A549 (cell line): ENCODE measurements around the gene RNF44. TPM values are rescaled to one million over a fixed set of nuclear protein-coding genes. Genes with fewer than 3 reads are reported as not detected.
A peak's percentile ranks its signal among the peaks of the same experiment; 100 is the strongest.

Experiments used
- ATAC-seq, 2 experiments: fragments of 200-7000 bp in 1 of 2; fragments of >200 bp in 1 of 2; cut with Nextera tagmentation in 1 of 2; cut with Tn5 transposase in 1 of 2; 3 replicates each; pipeline versions ENCODE4 v1.8.0 to v1.9.1; 2018 to 2020; ENCODE audit warnings: mild to moderate bottlenecking in 1 of 2, moderate library complexity in 1 of 2
- CTCF ChIA-PET: fragments of 300-600 bp; sonication (Branson Sonifier 250); formaldehyde crosslinking; extraction: SDS; loops from one replicate; lab custom pipeline; 2021; ENCODE audit warnings: antibody characterized with exemption, inconsistent platforms; lab: Yijun Ruan, JAX
- POLR2A ChIA-PET: fragments of 350-600 bp; formaldehyde crosslinking; extraction: SDS; loops from one replicate; lab custom pipeline; 2021; ENCODE audit warnings: antibody characterized with exemption, inconsistent platforms; lab: Yijun Ruan, JAX
- DNase-seq, 2 experiments: peaks; one replicate each; pipeline versions ENCODE4 v3.0.0 to v3.0.0-alpha.2; 2011 to 2016; ENCODE audit warnings: low read depth in 1 of 2, low spot score in 1 of 2
- FAIRE-seq: peaks from 2 replicates; lab custom pipeline; 2011; peaks lifted over from hg19 to GRCh38; lab: Jason Lieb, UNC
- H3K27ac ChIP-seq, 2 experiments: fragments of >200 bp; sonication (Bioruptor Twin); formaldehyde crosslinking; 3 replicates each; pipeline ENCODE4 v1.5.1; 2016 to 2017
- H3K4me1 ChIP-seq: fragments of >200 bp; sonication (Bioruptor Twin); formaldehyde crosslinking; 3 replicates; pipeline ENCODE4 v1.6.1; 2016
- H3K4me2 ChIP-seq: fragments of >200 bp; sonication (Bioruptor Twin); formaldehyde crosslinking; 3 replicates; pipeline ENCODE4 v1.6.1; 2016
- H3K4me3 ChIP-seq: fragments of >200 bp; sonication (Bioruptor Twin); formaldehyde crosslinking; 3 replicates; pipeline ENCODE4 v1.5.1; 2016
- H3K9me3 ChIP-seq: fragments of >200 bp; sonication (Bioruptor Twin); formaldehyde crosslinking; 3 replicates; pipeline ENCODE4 v1.6.1; 2016
- BHLHE40 ChIP-seq: IDR thresholded peaks from 2 replicates; pipeline ENCODE4 v1.6.1; 2012; ENCODE audit warnings: low read depth, low read length, inconsistent platforms
- CBX8 ChIP-seq: fragments of 200-600 bp; sonication (generic); IDR thresholded peaks from 2 replicates; pipeline ENCODE4 v1.6.1; 2016
- CHD2 ChIP-seq: fragments of 150-350 bp; IDR thresholded peaks from 2 replicates; pipeline ENCODE4 v1.6.1; 2014; ENCODE audit warnings: low read length; ENCODE audit not compliant: partially characterized antibody
- EP300 ChIP-seq, 2 experiments: fragments of >200 bp; sonication (Bioruptor Twin); formaldehyde crosslinking; IDR thresholded peaks; 2 replicates in 1 of 2; 3 replicates in 1 of 2; pipeline ENCODE4 v1.6.1; 2016 to 2017
- FOSB ChIP-seq: fragments of 250-450 bp; sonication (Bioruptor Pico); IDR thresholded peaks from 2 replicates; pipeline ENCODE4 v1.5.0; 2020; ENCODE audit warnings: mild to moderate bottlenecking, moderate library complexity
- FOSL2 ChIP-seq, 2 experiments: fragments of 450-650 bp in 1 of 2; fragments of >200 bp in 1 of 2; sonication (Bioruptor Twin) in 1 of 2; formaldehyde crosslinking; IDR thresholded peaks; 2 replicates each; pipeline versions ENCODE4 v1.5.0 to v1.6.1; 2016 to 2020; ENCODE audit warnings: mild to moderate bottlenecking in 1 of 2, moderate library complexity in 1 of 2
- FOXS1 ChIP-seq: fragments of 250-450 bp; sonication (Bioruptor Pico); IDR thresholded peaks from 2 replicates; pipeline ENCODE4 v1.5.0; 2020; ENCODE audit warnings: mild to moderate bottlenecking, moderate library complexity
- GATA3 ChIP-seq: IDR thresholded peaks from 2 replicates; pipeline ENCODE4 v1.6.1; 2012; ENCODE audit warnings: borderline replicate concordance
- HDAC2 ChIP-seq: fragments of 200-600 bp; sonication (generic); IDR thresholded peaks from 2 replicates; pipeline ENCODE4 v1.6.1; 2016
- HES2 ChIP-seq: fragments of >200 bp; sonication (Bioruptor Twin); formaldehyde crosslinking; IDR thresholded peaks from 2 replicates; pipeline ENCODE4 v1.6.1; 2016
- HEYL ChIP-seq: fragments of 250-450 bp; sonication (Bioruptor Pico); IDR thresholded peaks from 2 replicates; pipeline ENCODE4 v1.8.0; 2021; ENCODE audit warnings: mild to moderate bottlenecking, moderate library complexity
- HOXA7 ChIP-seq: fragments of 250-450 bp; sonication (Bioruptor Pico); IDR thresholded peaks from 2 replicates; pipeline ENCODE4 v1.5.0; 2020; ENCODE audit warnings: mild to moderate bottlenecking, moderate library complexity
- HOXB5 ChIP-seq: fragments of 250-450 bp; sonication (Bioruptor Pico); IDR thresholded peaks from 2 replicates; pipeline ENCODE4 v1.5.0; 2020; ENCODE audit warnings: mild to moderate bottlenecking, moderate library complexity
- JUN ChIP-seq, 2 experiments: fragments of >200 bp; sonication (Bioruptor Twin); formaldehyde crosslinking; IDR thresholded peaks; 2 replicates in 1 of 2; 3 replicates in 1 of 2; pipeline ENCODE4 v1.6.1; 2016 to 2017
- MAZ ChIP-seq: fragments of 150-350 bp; IDR thresholded peaks from 2 replicates; pipeline ENCODE4 v1.6.1; 2014; ENCODE audit warnings: antibody characterized with exemption, low read depth, low read length, borderline replicate concordance
- NFE2L2 ChIP-seq: fragments of 150-350 bp; conservative IDR thresholded peaks from 2 replicates; pipeline ENCODE4 v1.6.1; 2014; ENCODE audit warnings: low read length
- PHF8 ChIP-seq: fragments of 200-600 bp; sonication (generic); IDR thresholded peaks from 2 replicates; pipeline ENCODE4 v1.6.1; 2016; ENCODE audit warnings: low read depth, mild to moderate bottlenecking, antibody characterized with exemption, moderate library complexity, borderline replicate concordance
- POLR2A ChIP-seq: IDR thresholded peaks from 2 replicates; pipeline ENCODE4 v1.6.1; 2012; ENCODE audit warnings: mild to moderate bottlenecking, low read length
- POLR2AphosphoS2 ChIP-seq: conservative IDR thresholded peaks from 2 replicates; pipeline ENCODE4 v1.6.1; 2012; ENCODE audit warnings: low read length, improper control_type of control experiment, inconsistent platforms
- RAD21 ChIP-seq, 2 experiments: fragments of >200 bp in 1 of 2; sonication (Bioruptor Twin) in 1 of 2; formaldehyde crosslinking in 1 of 2; IDR thresholded peaks in 1 of 2; conservative IDR thresholded peaks in 1 of 2; 2 replicates in 1 of 2; 3 replicates in 1 of 2; pipeline ENCODE4 v1.6.1; 2012 to 2018; ENCODE audit warnings: inconsistent platforms in 1 of 2
- SMC3 ChIP-seq: fragments of >200 bp; sonication (Bioruptor Twin); formaldehyde crosslinking; IDR thresholded peaks from 3 replicates; pipeline ENCODE4 v1.6.1; 2018; ENCODE audit warnings: inconsistent platforms
- SREBF2 ChIP-seq: fragments of 450-650 bp; IDR thresholded peaks from 2 replicates; pipeline ENCODE4 v1.6.1; 2014; ENCODE audit warnings: mild to moderate bottlenecking, moderate library complexity
- TFCP2L1 ChIP-seq: fragments of 250-450 bp; sonication (Bioruptor Pico); IDR thresholded peaks from 2 replicates; pipeline ENCODE4 v1.5.0; 2021; ENCODE audit warnings: mild to moderate bottlenecking
- TP53 ChIP-seq: fragments of 250-450 bp; sonication (Bioruptor Pico); IDR thresholded peaks from 2 replicates; pipeline ENCODE4 v1.5.0; 2021; ENCODE audit warnings: mild to moderate bottlenecking, moderate library complexity
- ZFP36 ChIP-seq: fragments of 450-650 bp; IDR thresholded peaks from 2 replicates; pipeline ENCODE4 v1.6.1; 2014; ENCODE audit warnings: borderline replicate concordance; ENCODE audit not compliant: partially characterized antibody
- ZNF302 ChIP-seq: fragments of 250-450 bp; sonication (Bioruptor Pico); IDR thresholded peaks from 2 replicates; pipeline ENCODE4 v1.9.0; 2021; ENCODE audit warnings: inconsistent platforms, mild to moderate bottlenecking, moderate library complexity
- ZSCAN20 ChIP-seq: fragments of 250-450 bp; sonication (Bioruptor Pico); IDR thresholded peaks from 2 replicates; pipeline ENCODE4 v1.8.0; 2022; ENCODE audit warnings: mild to moderate bottlenecking, moderate library complexity
- WGBS: methylation state at CpG from one replicate; pipeline ENCODE4 v1.1.6; 2017; ENCODE audit errors: missing lambda C conversion rate; 5-methylcytosine and 5-hydroxymethylcytosine counted together
- polyA minus RNA-seq: library from RNA; depleted of rRNA, polyadenylated mRNA; stranded (reverse); fragments of >200 nt; gene quantifications from 2 replicates; pipeline ENCODE4 v1.2.3, GENCODE V29; 2011; rRNA and poly(A)+ RNA removed
- polyA plus RNA-seq, 4 experiments: library from polyadenylated mRNA; depleted of rRNA in 3 of 4; stranded (reverse); fragments of >200 nt; fragmentation: RNase III in 1 of 4; extraction: RNeasy Plus Mini Kit Qiagen cat#74134 plus additional on column Dnase treatment in 1 of 4; gene quantifications; 2 replicates in 3 of 4; 3 replicates in 1 of 4; pipeline ENCODE4 v1.2.3, GENCODE V29; 2011 to 2017
- TF ChIP-seq, protein P1 (sequence below): IDR thresholded peaks from 2 replicates; pipeline ENCODE4 v1.6.1; 2012
- TF ChIP-seq, protein P2 (sequence below): fragments of 250-450 bp; sonication (Bioruptor Pico); IDR thresholded peaks from 2 replicates; pipeline ENCODE4 v1.5.0; 2020; ENCODE audit warnings: low read depth, mild to moderate bottlenecking, moderate library complexity
- TF ChIP-seq, protein P3 (sequence below): fragments of >200 bp; sonication (Bioruptor Twin); formaldehyde crosslinking; IDR thresholded peaks from 3 replicates; pipeline ENCODE4 v1.6.1; 2016
- TF ChIP-seq, protein P4 (sequence below): fragments of 200-600 bp; sonication (generic); IDR thresholded peaks from 2 replicates; pipeline ENCODE4 v1.6.1; 2016; ENCODE audit warnings: antibody characterized with exemption, mild to moderate bottlenecking, moderate library complexity
- TF ChIP-seq, protein P5 (sequence below): fragments of 450-650 bp; IDR thresholded peaks from 2 replicates; pipeline ENCODE4 v1.6.1; 2014; ENCODE audit warnings: antibody characterized with exemption

RNF44 gene
- polyA plus RNA-seq (2011; rRNA removed), result 9.2 and 9.9 TPM in 2 replicates
- 26.5 and 39.3 TPM in 2 replicates for polyA plus RNA-seq (2012; cell fraction: cytosol; rRNA removed)
- 125 and 153 TPM in 2 replicates for polyA plus RNA-seq (2012; cell fraction: nucleus; rRNA removed)
- 30.4 to 35.8 TPM (median 32.7 TPM) in 3 replicates for polyA plus RNA-seq (2017; fragmentation: RNase III; extraction: RNeasy Plus Mini Kit Qiagen cat#74134 plus additional on column Dnase treatment)
- 6.4 and 10.0 TPM in 2 replicates for polyA minus RNA-seq

DNA sequence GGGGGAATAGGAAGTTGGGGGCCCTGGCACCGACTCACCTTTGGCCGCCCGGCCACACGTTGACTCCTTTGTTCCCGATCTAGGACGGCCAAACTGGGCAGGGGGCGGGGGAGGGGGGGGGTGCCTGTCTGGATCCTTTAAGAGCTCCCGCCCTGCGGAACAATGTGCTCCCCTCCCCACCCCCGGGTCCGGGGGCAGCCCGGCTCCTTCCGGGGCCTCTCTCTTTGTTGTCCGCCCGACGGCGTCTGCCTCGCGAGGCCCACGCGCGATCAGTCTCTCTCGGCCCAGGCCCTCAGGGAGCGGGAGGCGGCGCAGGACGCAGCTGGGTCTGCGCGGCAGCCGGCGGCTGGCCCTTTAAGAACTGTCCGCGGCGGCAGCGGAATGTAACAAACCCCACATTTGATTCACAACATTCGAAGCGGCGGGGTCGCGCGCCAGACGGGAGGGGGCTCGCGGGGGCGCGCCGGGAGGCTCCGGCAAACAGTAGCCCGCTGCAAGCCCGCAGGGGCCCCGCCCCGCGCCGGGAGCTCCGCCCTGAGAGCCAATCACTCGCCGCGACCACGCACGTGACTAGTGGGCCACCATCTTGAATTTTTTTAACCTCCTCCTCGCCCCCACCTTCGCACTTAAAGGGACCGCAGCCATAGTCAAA, at the start of gene RNF44:
Gene RNF44 (minus strand): TSS at position 501 of the 652 bp plus-strand sequence. CDS start 4,930 bp downstream, outside the sequence.
- no peak for FAIRE-seq
- CTCF ChIA-PET, result interaction anchor here (1.0 to 6.2 kb wide), 9 partner anchors 12 to 807 kb away, joined by 3 to 37 read pairs (median 5); partner anchors contain the start of genes CDHR2, CLTB and FAF2

More for the DNA sequence above, at the start of gene RNF44:
- H3K4me1 ChIP-seq, result peaks cover 52% of the 10 kb centered on the region
- ATAC-seq (peak; percentile 62 to 76), DNase-seq (peak; percentile 84 to 97)
- under 1% methylated on average over 47 of the region's 63 CpGs for WGBS
- POLR2A ChIA-PET, result interaction anchor here (0.5 to 1.9 kb wide), 18 partner anchors 9 to 666 kb away, joined by 3 to 16 read pairs (median 3); partner anchors contain the start of genes CLTB, CPLX2, FAF2 and KIAA1191
- peak within 1 kb of the TSS; percentile 95 to 97 for H3K27ac ChIP-seq
- H3K4me2 ChIP-seq, result peak within 1 kb of the TSS; percentile 97
- TF ChIP-seq CHD2 (peak; percentile 60), HEYL (CRISPR knock-in tag) (no peak), HOXA7 (CRISPR knock-in tag) (peak; percentile 37; the same call in 1 of the 2 replicates), MAZ (peak; percentile 98), POLR2A (peak; percentile 15; the same call in 1 of the 2 replicates), BHLHE40 (peak; percentile 64; the same call in 1 of the 2 replicates), TFCP2L1 (CRISPR knock-in tag) (0 out of 2 replicates have a peak, but pooled peaks have one; percentile 48), SMC3 (no peak), NFE2L2 (no peak), FOSB (CRISPR knock-in tag) (no peak), EP300 (IDR thresholded peaks at IDR 0.05) (no peak), GATA3 (no peak), RAD21 (conservative IDR thresholded peaks at IDR 0.05 in 1 of 2, IDR thresholded peaks at IDR 0.05 in 1 of 2) (no peak), ZFP36 (no peak), POLR2AphosphoS2 (no peak), ZSCAN20 (CRISPR knock-in tag) (no peak), ZNF302 (no peak), HDAC2 (no peak), PHF8 (no peak; the same call in 1 of the 2 replicates), FOSL2 (IDR thresholded peaks at IDR 0.05) (no peak), FOSL2 (CRISPR knock-in tag; IDR thresholded peaks at IDR 0.05) (no peak), HES2 (no peak), HOXB5 (no peak), JUN (IDR thresholded peaks at IDR 0.05) (peak in 1 of 2 experiments; percentile 67; a peak in 3 of 5 replicates), FOXS1 (no peak), TP53 (CRISPR knock-in tag) (no peak), CBX8 (no peak), SREBF2 (no peak)
- TF ChIP-seq, protein P1, sequence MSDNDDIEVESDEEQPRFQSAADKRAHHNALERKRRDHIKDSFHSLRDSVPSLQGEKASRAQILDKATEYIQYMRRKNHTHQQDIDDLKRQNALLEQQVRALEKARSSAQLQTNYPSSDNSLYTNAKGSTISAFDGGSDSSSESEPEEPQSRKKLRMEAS, result peak; percentile 88
- TF ChIP-seq, protein P2, sequence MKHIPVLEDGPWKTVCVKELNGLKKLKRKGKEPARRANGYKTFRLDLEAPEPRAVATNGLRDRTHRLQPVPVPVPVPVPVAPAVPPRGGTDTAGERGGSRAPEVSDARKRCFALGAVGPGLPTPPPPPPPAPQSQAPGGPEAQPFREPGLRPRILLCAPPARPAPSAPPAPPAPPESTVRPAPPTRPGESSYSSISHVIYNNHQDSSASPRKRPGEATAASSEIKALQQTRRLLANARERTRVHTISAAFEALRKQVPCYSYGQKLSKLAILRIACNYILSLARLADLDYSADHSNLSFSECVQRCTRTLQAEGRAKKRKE (CRISPR knock-in tag), result no peak
- TF ChIP-seq, protein P3, sequence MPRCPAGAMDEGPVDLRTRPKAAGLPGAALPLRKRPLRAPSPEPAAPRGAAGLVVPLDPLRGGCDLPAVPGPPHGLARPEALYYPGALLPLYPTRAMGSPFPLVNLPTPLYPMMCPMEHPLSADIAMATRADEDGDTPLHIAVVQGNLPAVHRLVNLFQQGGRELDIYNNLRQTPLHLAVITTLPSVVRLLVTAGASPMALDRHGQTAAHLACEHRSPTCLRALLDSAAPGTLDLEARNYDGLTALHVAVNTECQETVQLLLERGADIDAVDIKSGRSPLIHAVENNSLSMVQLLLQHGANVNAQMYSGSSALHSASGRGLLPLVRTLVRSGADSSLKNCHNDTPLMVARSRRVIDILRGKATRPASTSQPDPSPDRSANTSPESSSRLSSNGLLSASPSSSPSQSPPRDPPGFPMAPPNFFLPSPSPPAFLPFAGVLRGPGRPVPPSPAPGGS, result no peak; the same call in 2 of the 3 replicates
- TF ChIP-seq, protein P4, sequence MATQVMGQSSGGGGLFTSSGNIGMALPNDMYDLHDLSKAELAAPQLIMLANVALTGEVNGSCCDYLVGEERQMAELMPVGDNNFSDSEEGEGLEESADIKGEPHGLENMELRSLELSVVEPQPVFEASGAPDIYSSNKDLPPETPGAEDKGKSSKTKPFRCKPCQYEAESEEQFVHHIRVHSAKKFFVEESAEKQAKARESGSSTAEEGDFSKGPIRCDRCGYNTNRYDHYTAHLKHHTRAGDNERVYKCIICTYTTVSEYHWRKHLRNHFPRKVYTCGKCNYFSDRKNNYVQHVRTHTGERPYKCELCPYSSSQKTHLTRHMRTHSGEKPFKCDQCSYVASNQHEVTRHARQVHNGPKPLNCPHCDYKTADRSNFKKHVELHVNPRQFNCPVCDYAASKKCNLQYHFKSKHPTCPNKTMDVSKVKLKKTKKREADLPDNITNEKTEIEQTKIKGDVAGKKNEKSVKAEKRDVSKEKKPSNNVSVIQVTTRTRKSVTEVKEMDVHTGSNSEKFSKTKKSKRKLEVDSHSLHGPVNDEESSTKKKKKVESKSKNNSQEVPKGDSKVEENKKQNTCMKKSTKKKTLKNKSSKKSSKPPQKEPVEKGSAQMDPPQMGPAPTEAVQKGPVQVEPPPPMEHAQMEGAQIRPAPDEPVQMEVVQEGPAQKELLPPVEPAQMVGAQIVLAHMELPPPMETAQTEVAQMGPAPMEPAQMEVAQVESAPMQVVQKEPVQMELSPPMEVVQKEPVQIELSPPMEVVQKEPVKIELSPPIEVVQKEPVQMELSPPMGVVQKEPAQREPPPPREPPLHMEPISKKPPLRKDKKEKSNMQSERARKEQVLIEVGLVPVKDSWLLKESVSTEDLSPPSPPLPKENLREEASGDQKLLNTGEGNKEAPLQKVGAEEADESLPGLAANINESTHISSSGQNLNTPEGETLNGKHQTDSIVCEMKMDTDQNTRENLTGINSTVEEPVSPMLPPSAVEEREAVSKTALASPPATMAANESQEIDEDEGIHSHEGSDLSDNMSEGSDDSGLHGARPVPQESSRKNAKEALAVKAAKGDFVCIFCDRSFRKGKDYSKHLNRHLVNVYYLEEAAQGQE, result peak; percentile 43
- TF ChIP-seq, protein P5, sequence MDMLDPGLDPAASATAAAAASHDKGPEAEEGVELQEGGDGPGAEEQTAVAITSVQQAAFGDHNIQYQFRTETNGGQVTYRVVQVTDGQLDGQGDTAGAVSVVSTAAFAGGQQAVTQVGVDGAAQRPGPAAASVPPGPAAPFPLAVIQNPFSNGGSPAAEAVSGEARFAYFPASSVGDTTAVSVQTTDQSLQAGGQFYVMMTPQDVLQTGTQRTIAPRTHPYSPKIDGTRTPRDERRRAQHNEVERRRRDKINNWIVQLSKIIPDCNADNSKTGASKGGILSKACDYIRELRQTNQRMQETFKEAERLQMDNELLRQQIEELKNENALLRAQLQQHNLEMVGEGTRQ, result peak; percentile 87
- H3K4me3 ChIP-seq, result peak within 1 kb of the TSS; percentile 84
- no peaks in the 10 kb centered on the region for H3K9me3 ChIP-seq
